IMR-90 (cell line): Measurements from ENCODE around the gene RAB4B. TPM values are rescaled to one million over a fixed set of nuclear protein-coding genes. Genes with fewer than 3 reads are reported as not detected.
A peak's percentile ranks its signal among the peaks of the same experiment; 100 is the strongest.

ENCODE experiments used
- ATAC-seq: fragments of 200-7000 bp; cut with Tn5 transposase; 2 replicates; pipeline ENCODE4 v1.9.1; 2020; ENCODE audit warnings: low read depth, mild to moderate bottlenecking, moderate library complexity
- BruUV-seq: library from RNA; stranded (reverse); fragments of 400-500 nt; replicated peaks from 2 replicates; lab custom pipeline; 2021; lab: Mats Ljungman, UMichigan
- CTCF ChIA-PET: fragments of 300-600 bp; formaldehyde crosslinking; extraction: SDS; loops from one replicate; lab custom pipeline; 2021; ENCODE audit warnings: antibody characterized with exemption; lab: Yijun Ruan, JAX
- POLR2A ChIA-PET: fragments of 300-600 bp; sonication (Branson Sonifier 250); formaldehyde crosslinking; loops from one replicate; lab custom pipeline; 2022; ENCODE audit warnings: antibody characterized with exemption; ENCODE audit not compliant: unreplicated experiment; lab: Charles Lee
- DNase-seq: peaks from one replicate; pipeline ENCODE4 v3.0.0; 2013
- H2AFZ ChIP-seq: replicated peaks from 2 replicates; pipeline ENCODE3; 2013; ENCODE audit warnings: low read length, mild to moderate bottlenecking; ENCODE audit not compliant: poor library complexity
- H2AK5ac ChIP-seq: 2 replicates; pipeline ENCODE4 v1.6.1; 2013; ENCODE audit warnings: low read depth, low read length, inconsistent platforms
- H2AK9ac ChIP-seq: replicated peaks from 2 replicates; pipeline ENCODE3; 2013; ENCODE audit warnings: mild to moderate bottlenecking, low read depth, low read length, moderate library complexity; ENCODE audit not compliant: poor library complexity
- H2BK120ac ChIP-seq: 2 replicates; pipeline ENCODE4 v1.6.1; 2013; ENCODE audit warnings: low read depth, low read length, inconsistent platforms
- H2BK15ac ChIP-seq: 3 replicates; pipeline ENCODE4 v1.6.1; 2013; ENCODE audit warnings: low read depth, low read length, inconsistent platforms
- H2BK20ac ChIP-seq: 2 replicates; pipeline ENCODE4 v1.6.1; 2013; ENCODE audit warnings: low read depth, mild to moderate bottlenecking, inconsistent platforms, low read length, moderate library complexity
- H2BK5ac ChIP-seq: 2 replicates; pipeline ENCODE4 v1.6.1; 2013; ENCODE audit warnings: mild to moderate bottlenecking, low read depth, low read length, inconsistent platforms; ENCODE audit not compliant: poor library complexity, severe bottlenecking
- H3K14ac ChIP-seq: replicated peaks from 2 replicates; pipeline ENCODE4 v1.6.1; 2013; ENCODE audit warnings: low read depth, low read length, inconsistent platforms
- H3K18ac ChIP-seq: 2 replicates; pipeline ENCODE4 v1.6.1; 2013; ENCODE audit warnings: low read depth, low read length, control low read depth
- H3K23ac ChIP-seq: 2 replicates; pipeline ENCODE4 v1.6.1; 2013; ENCODE audit warnings: low read depth, low read length, inconsistent platforms
- H3K27ac ChIP-seq: 2 replicates; pipeline ENCODE4 v1.5.1; 2013; ENCODE audit warnings: mild to moderate bottlenecking, control low read depth, low read length; ENCODE audit not compliant: insufficient read depth
- H3K27me3 ChIP-seq: 2 replicates; pipeline ENCODE4 v1.6.1; 2013; ENCODE audit warnings: low read length; ENCODE audit not compliant: control insufficient read depth, insufficient read depth
- H3K36me3 ChIP-seq: 2 replicates; pipeline ENCODE4 v1.6.1; 2013; ENCODE audit warnings: low read length, mixed read lengths; ENCODE audit not compliant: control insufficient read depth, insufficient read depth
- H3K4ac ChIP-seq: 2 replicates; pipeline ENCODE4 v1.6.1; 2013; ENCODE audit warnings: low read depth, low read length, inconsistent platforms
- H3K4me1 ChIP-seq: 2 replicates; pipeline ENCODE4 v1.6.1; 2013; ENCODE audit warnings: low read length, mixed read lengths; ENCODE audit not compliant: control insufficient read depth, insufficient read depth
- H3K4me2 ChIP-seq: 2 replicates; pipeline ENCODE4 v1.6.1; 2013; ENCODE audit warnings: low read depth, mild to moderate bottlenecking, control low read depth, low read length, moderate library complexity
- H3K4me3 ChIP-seq: 2 replicates; pipeline ENCODE4 v1.5.1; 2013; ENCODE audit warnings: low read depth, mild to moderate bottlenecking, control low read depth, low read length, moderate library complexity; ENCODE audit not compliant: insufficient read depth
- H3K56ac ChIP-seq: 2 replicates; pipeline ENCODE4 v1.6.1; 2013; ENCODE audit warnings: low read length, inconsistent platforms; ENCODE audit not compliant: insufficient read depth; ENCODE audit errors: extremely low read depth
- H3K79me1 ChIP-seq, 2 experiments: 2 replicates each; pipeline ENCODE4 v1.6.1; 2013; ENCODE audit warnings: low read length in 2 of 2, inconsistent platforms in 1 of 2, low read depth in 1 of 2
- H3K9ac ChIP-seq: 2 replicates; pipeline ENCODE4 v1.6.1; 2013; ENCODE audit warnings: low read depth, low read length, control low read depth
- H3K9me1 ChIP-seq: 2 replicates; pipeline ENCODE4 v1.6.1; 2013; ENCODE audit warnings: low read length, inconsistent platforms; ENCODE audit not compliant: insufficient read depth
- H3K9me3 ChIP-seq: 2 replicates; pipeline ENCODE4 v1.6.1; 2013; ENCODE audit warnings: low read length; ENCODE audit not compliant: control insufficient read depth, insufficient read depth
- H4K20me1 ChIP-seq: 2 replicates; pipeline ENCODE4 v1.6.1; 2013; ENCODE audit warnings: low read length, inconsistent platforms; ENCODE audit not compliant: insufficient read depth
- H4K5ac ChIP-seq: 2 replicates; pipeline ENCODE4 v1.6.1; 2013; ENCODE audit warnings: mild to moderate bottlenecking, low read depth, low read length, control low read depth
- H4K8ac ChIP-seq, 2 experiments: 2 replicates each; pipeline ENCODE4 v1.6.1; 2013; ENCODE audit warnings: low read depth in 2 of 2, low read length in 2 of 2, control low read depth in 1 of 2, inconsistent platforms in 1 of 2
- H4K91ac ChIP-seq: 2 replicates; pipeline ENCODE4 v1.6.1; 2013; ENCODE audit warnings: low read depth, low read length, inconsistent platforms; ENCODE audit not compliant: insufficient read depth
- BHLHE40 ChIP-seq: fragments of 150-350 bp; IDR thresholded peaks from 2 replicates; pipeline ENCODE4 v1.6.1; 2016; ENCODE audit warnings: mild to moderate bottlenecking, low read depth, low read length
- CHD1 ChIP-seq: IDR thresholded peaks from 2 replicates; pipeline ENCODE4 v1.6.1; 2012; ENCODE audit warnings: low read depth, low read length, improper control_type of control experiment
- CTCF ChIP-seq: conservative IDR thresholded peaks from 2 replicates; pipeline ENCODE4 v1.5.1; 2012; ENCODE audit warnings: mild to moderate bottlenecking, low read depth, low read length, improper control_type of control experiment
- ELK1 ChIP-seq: fragments of 150-350 bp; IDR thresholded peaks from 2 replicates; pipeline ENCODE4 v1.6.1; 2016; ENCODE audit warnings: low read depth, mild to moderate bottlenecking, low read length, moderate library complexity, borderline replicate concordance
- MAFK ChIP-seq: IDR thresholded peaks from 2 replicates; pipeline ENCODE4 v1.6.1; 2012; ENCODE audit warnings: low read depth, low read length, improper control_type of control experiment
- MAZ ChIP-seq: IDR thresholded peaks from 2 replicates; pipeline ENCODE4 v1.6.1; 2012; ENCODE audit warnings: low read depth, mild to moderate bottlenecking, low read length, improper control_type of control experiment, moderate library complexity, borderline replicate concordance
- MXI1 ChIP-seq: IDR thresholded peaks from 2 replicates; pipeline ENCODE4 v1.6.1; 2012; ENCODE audit warnings: low read depth, mild to moderate bottlenecking, low read length, moderate library complexity, borderline replicate concordance
- NFE2L2 ChIP-seq: fragments of 150-350 bp; IDR thresholded peaks from 2 replicates; pipeline ENCODE4 v1.6.1; 2016; ENCODE audit warnings: low read depth, mild to moderate bottlenecking, low read length
- POLR2A ChIP-seq: IDR thresholded peaks from 2 replicates; pipeline ENCODE4 v1.6.1; 2012; ENCODE audit warnings: mild to moderate bottlenecking, low read depth, low read length
- RFX5 ChIP-seq: IDR thresholded peaks from 2 replicates; pipeline ENCODE4 v1.8.0; 2012; ENCODE audit warnings: low read depth, mild to moderate bottlenecking, low read length, moderate library complexity
- SMC3 ChIP-seq: fragments of 150-350 bp; IDR thresholded peaks from 2 replicates; pipeline ENCODE4 v1.6.1; 2016; ENCODE audit warnings: low read depth, mild to moderate bottlenecking, antibody characterized with exemption, low read length, moderate library complexity
- WGBS, 2 experiments: methylation state at CpG; one replicate each; pipeline versions ENCODE4 v1.1.5 to v1.1.7; 2013; ENCODE audit warnings: missing lambda C conversion rate in 2 of 2; ENCODE audit not compliant: insufficient read length in 1 of 2; ENCODE audit errors: extremely low coverage in 2 of 2; 5-methylcytosine and 5-hydroxymethylcytosine counted together
- dilution Hi-C: fragments of 300-500 bp; cut with HindIII; formaldehyde crosslinking; loops from one replicate; pipeline ENCODE4 v1.14.3; 2018; ENCODE audit warnings: low sequenced_read_pairs; ENCODE audit not compliant: unreplicated experiment
- in situ Hi-C: fragments of 300-500 bp; cut with MboI; formaldehyde crosslinking; loops from 3 replicates; pipeline ENCODE4 v1.14.3; 2019; ENCODE audit warnings: low sequenced_read_pairs, inconsistent platforms, mixed read lengths
- intact Hi-C: fragments of 100-400 bp; cut with micrococcal nuclease; formaldehyde crosslinking; loops from 2 replicates; pipeline ENCODE4 v1.10.0; 2022
- polyA plus RNA-seq, 3 experiments: library from polyadenylated mRNA; depleted of rRNA; stranded (reverse); fragments of >200 nt; gene quantifications; 2 replicates each; pipeline ENCODE4 v1.2.3, GENCODE V29; 2012; ENCODE audit warnings: low replicate concordance in 1 of 3
- total RNA-seq: library from RNA; depleted of rRNA; stranded (reverse); fragments of >200 nt; gene quantifications from 2 replicates; pipeline ENCODE4 v1.2.3, GENCODE V29; 2012

RAB4B gene
- total and polyA plus RNA-seq, 2 of the 4 experiments (the other 2 are of a cell fraction), result 7.9 to 21.4 TPM

- TF ChIP-seq MAFK (no peak), BHLHE40 (no peak)
Measured at GRCh38 chr19:40797166-40797962, 19.3 kb downstream of the RAB4B start (continued).

- POLR2A ChIA-PET, result interaction anchor here (1.0 kb wide), 1 partner anchor 21 kb away, joined by 8 read pairs; the partner anchor contains the start of gene RAB4B
- no peak overlapping the region for H2BK20ac ChIP-seq
- H3K14ac ChIP-seq, result peak overlapping the region; percentile 67
- peak overlapping the region; percentile 23; the same call in 1 of the 2 replicates for H2BK120ac ChIP-seq
- peak overlapping the region; percentile 30; the same call in 1 of the 3 replicates for H2BK15ac ChIP-seq
- ATAC-seq (peak; percentile 13), DNase-seq (peak; percentile 23)
- H4K8ac ChIP-seq, result peak overlapping the region; percentile 49 to 67; a peak in 3 of 4 replicates
- 27% methylated on average over 6 of the region's 28 CpGs; no CpG with 5 or more reads in 1 of the 2 experiments for WGBS, 2 experiments
- peak overlapping the region; percentile 88 for H2AFZ ChIP-seq
- peaks cover 34% of the 10 kb centered on the region for H4K20me1 ChIP-seq
- H3K27me3 ChIP-seq, result no peaks in the 10 kb centered on the region
- H2AK5ac ChIP-seq, result peak overlapping the region; percentile 50; the same call in 1 of the 2 replicates
- dilution Hi-C loops (no loop called here), intact Hi-C loops (loop anchor here (5.0 kb wide), 2 partner anchors 46 to 81 kb away; partner anchors contain the start of genes ACTMAP, COQ8B, ITPKC and SNRPA), in situ Hi-C loops (no loop called here)
- H3K36me3 ChIP-seq, result peaks cover 23% of the 10 kb centered on the region
- H4K91ac ChIP-seq, result peak overlapping the region; percentile 43
- H3K79me1 ChIP-seq, result peaks cover 4 to 43% of the 10 kb centered on the region in 2 experiments; a peak in 3 of 4 replicates
- H2AK9ac ChIP-seq, result peak overlapping the region; percentile 73
- CTCF ChIA-PET, result interaction anchor here (0.6 to 1.1 kb wide), 4 partner anchors 9 to 47 kb away, joined by 3 read pairs; partner anchors contain the start of genes ACTMAP and SNRPA
- peak overlapping the region; percentile 68 for H3K23ac ChIP-seq
- H3K9ac ChIP-seq, result peak overlapping the region; percentile 58
- H3K27ac ChIP-seq, result peak overlapping the region; percentile 47
- peak overlapping the region; percentile 83 for H3K4me2 ChIP-seq
- peak overlapping the region; percentile 55 for H3K4me3 ChIP-seq
- peak overlapping the region; percentile 39 for H4K5ac ChIP-seq
- H3K9me3 ChIP-seq, result no peaks in the 10 kb centered on the region
- peak overlapping the region; percentile 54 for H3K56ac ChIP-seq
- H3K9me1 ChIP-seq, result peaks cover 24% of the 10 kb centered on the region
- H3K18ac ChIP-seq, result peak overlapping the region; percentile 27
- TF ChIP-seq NFE2L2, result no peak
- no peak for TF ChIP-seq RFX5
- no peak for TF ChIP-seq POLR2A
- peak; percentile 47 for TF ChIP-seq CTCF
- TF ChIP-seq ELK1, result no peak
- TF ChIP-seq SMC3, result peak; percentile 9; the same call in 1 of the 2 replicates
- TF ChIP-seq CHD1, result 0 out of 2 replicates have a peak, but pooled peaks have one; percentile 5
- no peak for TF ChIP-seq MAZ
- TF ChIP-seq MXI1, result no peak
- no TSS peak for BruUV-seq
- peak overlapping the region; percentile 57 for H2BK5ac ChIP-seq
- peaks cover 28% of the 10 kb centered on the region for H3K4me1 ChIP-seq
- H3K4ac ChIP-seq, result peak overlapping the region; percentile 61
Measured at GRCh38 chr19:40797963-40798682, 20.1 kb downstream of the RAB4B start.
